ENCODE data around the gene STK17A. TPM values are rescaled to one million over a fixed set of nuclear protein-coding genes. Genes with fewer than 3 reads are reported as not detected.

STK17A gene
- total RNA-seq, 1 experiment from 2014 or later, result 9.8 TPM

- no peak overlapping the region for H2AK5ac ChIP-seq (ENCODE audit: insufficient read length, low read length)
- H3K4me1 Mint-ChIP-seq, result peaks cover 33 to 35% of the 10 kb centered on the region in 2 experiments
- H3K18ac ChIP-seq (ENCODE audit: insufficient read length, low read depth, low read length), result no peak overlapping the region
- H3K4me3 Mint-ChIP-seq, result no peak overlapping the region
- no peak overlapping the region; a peak in 1 of 7 replicates for H3K27ac Mint-ChIP-seq
- H3K9me3 Mint-ChIP-seq, result peaks cover 9 to 26% of the 10 kb centered on the region in 2 experiments; a peak in 4 of 5 replicates
- H3K14ac ChIP-seq (ENCODE audit: insufficient read depth, low read length), result no peak overlapping the region
- H3K23me2 ChIP-seq (ENCODE audit: insufficient read length, low read depth, low read length, poor library complexity, severe bottlenecking), result no peaks in the 10 kb centered on the region
- no peak for DNase-seq
- no peak overlapping the region for H4K5ac ChIP-seq (ENCODE audit: insufficient read length, low read depth, low read length)
- H3K36me3 Mint-ChIP-seq (ENCODE audit: insufficient read depth in 1 of 3, low read depth in 3 of 3), result peaks cover 32 to 49% (median 35%) of the 10 kb centered on the region in 3 experiments
- no peak for TF ChIP-seq CTCF (conservative IDR thresholded peaks at IDR 0.05)
- no peak overlapping the region for H2AFZ ChIP-seq (ENCODE audit: low read length)
- H2BK120ac ChIP-seq (ENCODE audit: low read depth, low read length, poor library complexity, severe bottlenecking), result no peak overlapping the region
- no peak overlapping the region for H3K9ac ChIP-seq (ENCODE audit: extremely low read depth, insufficient read length, low read length)
- no peaks in the 10 kb centered on the region for H4K20me1 ChIP-seq (ENCODE audit: control insufficient read depth, insufficient read depth, insufficient read length)
- no peaks in the 10 kb centered on the region for H3K27me3 ChIP-seq (ENCODE audit: insufficient read depth, low read length)
- no peak overlapping the region for H4K8ac ChIP-seq (replicated peaks; ENCODE audit: insufficient read length, low read depth, low read length)
- no peak overlapping the region for H2BK12ac ChIP-seq (ENCODE audit: insufficient read length, low read depth, low read length)
- H3K79me2 ChIP-seq (ENCODE audit: insufficient read depth, low read length), result peaks cover 5% of the 10 kb centered on the region; the same call in 1 of the 2 replicates
- H2BK20ac ChIP-seq (ENCODE audit: low read depth, low read length, poor library complexity, severe bottlenecking), result no peak overlapping the region
- H3K56ac ChIP-seq (ENCODE audit: insufficient read length, low read depth, low read length), result no peak overlapping the region
- H3K4me1 ChIP-seq (ENCODE audit: insufficient read depth, low read length), result peaks cover 7% of the 10 kb centered on the region; the same call in 1 of the 2 replicates
- no peak overlapping the region for H3K23ac ChIP-seq (ENCODE audit: insufficient read length, low read depth, low read length)
- no peak overlapping the region for H3K4me2 ChIP-seq (ENCODE audit: insufficient read depth, insufficient read length, low read length)
- H3T11ph ChIP-seq (ENCODE audit: low read length), result no peak overlapping the region
- no peak overlapping the region for H4K91ac ChIP-seq (ENCODE audit: insufficient read length, low read depth, low read length)
- H3K9me3 ChIP-seq (ENCODE audit: control insufficient read depth, low read depth, low read length), result no peaks in the 10 kb centered on the region
- no peaks in the 10 kb centered on the region for H3K79me1 ChIP-seq (ENCODE audit: insufficient read depth, low read depth, low read length, poor library complexity, severe bottlenecking)
- no peaks in the 10 kb centered on the region for H3K27me3 Mint-ChIP-seq (ENCODE audit: low read depth)
- no peak overlapping the region for H2BK5ac ChIP-seq (ENCODE audit: insufficient read length, low read length)
- no CpG with 5 or more reads among the region's 1 CpG for WGBS (ENCODE audit: extremely low coverage, insufficient read length, low lambda C conversion rate)
- H3K4ac ChIP-seq (ENCODE audit: low read depth, low read length), result no peak overlapping the region
- H2BK15ac ChIP-seq (ENCODE audit: low read depth, low read length), result no peak overlapping the region
- no peak overlapping the region for H3K27ac ChIP-seq (ENCODE audit: insufficient read length, low read depth, low read length)
These were observed 81.8 kb downstream of the STK17A start for GRCh38 chr7:43664681-43665080.

Data from H9 (cell line).